NB4 (cell line): ENCODE results near the gene CCHCR1.
"Not testable (repeated sequence)": the region's sequence is repeated elsewhere in the genome, so short reads cannot be mapped to it uniquely, and the experiment has no call there.

Experiments
- DNase-seq: peaks from one replicate; pipeline ENCODE4 v3.0.0; 2010; ENCODE audit warnings: low read depth
- H3K4me3 ChIP-seq: one replicate; pipeline ENCODE4 v1.5.1; 2011; ENCODE audit warnings: mild to moderate bottlenecking, low read depth, low read length, moderate library complexity
- MYC ChIP-seq: IDR thresholded peaks from 2 replicates; pipeline ENCODE4 v1.6.1; 2011; ENCODE audit warnings: low read depth, low read length
- POLR2A ChIP-seq: IDR thresholded peaks from 2 replicates; pipeline ENCODE4 v1.6.1; 2011; ENCODE audit warnings: mild to moderate bottlenecking; ENCODE audit not compliant: insufficient read length; ENCODE audit errors: extremely low read depth
- TF ChIP-seq, protein P1 (sequence below): IDR thresholded peaks from 2 replicates; pipeline ENCODE4 v1.6.1; 2011; ENCODE audit warnings: low read depth, low read length
- TF ChIP-seq, protein P2 (sequence below): IDR thresholded peaks from one replicate; pipeline ENCODE4 v1.5.1; 2012; ENCODE audit warnings: low read depth, low read length

Gene CCHCR1

GRCh38 chr6:31170600-31170881 is 12.9 kb upstream of the CCHCR1 start, which contains the start of gene POU5F1:
Gene POU5F1 (minus strand): TSS chr6:31170682. CDS start chr6:31170620, 62 bp downstream.
- TF ChIP-seq, protein P1, sequence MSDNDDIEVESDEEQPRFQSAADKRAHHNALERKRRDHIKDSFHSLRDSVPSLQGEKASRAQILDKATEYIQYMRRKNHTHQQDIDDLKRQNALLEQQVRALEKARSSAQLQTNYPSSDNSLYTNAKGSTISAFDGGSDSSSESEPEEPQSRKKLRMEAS = no peak
- TF ChIP-seq MYC = no peak
- TF ChIP-seq, protein P2, sequence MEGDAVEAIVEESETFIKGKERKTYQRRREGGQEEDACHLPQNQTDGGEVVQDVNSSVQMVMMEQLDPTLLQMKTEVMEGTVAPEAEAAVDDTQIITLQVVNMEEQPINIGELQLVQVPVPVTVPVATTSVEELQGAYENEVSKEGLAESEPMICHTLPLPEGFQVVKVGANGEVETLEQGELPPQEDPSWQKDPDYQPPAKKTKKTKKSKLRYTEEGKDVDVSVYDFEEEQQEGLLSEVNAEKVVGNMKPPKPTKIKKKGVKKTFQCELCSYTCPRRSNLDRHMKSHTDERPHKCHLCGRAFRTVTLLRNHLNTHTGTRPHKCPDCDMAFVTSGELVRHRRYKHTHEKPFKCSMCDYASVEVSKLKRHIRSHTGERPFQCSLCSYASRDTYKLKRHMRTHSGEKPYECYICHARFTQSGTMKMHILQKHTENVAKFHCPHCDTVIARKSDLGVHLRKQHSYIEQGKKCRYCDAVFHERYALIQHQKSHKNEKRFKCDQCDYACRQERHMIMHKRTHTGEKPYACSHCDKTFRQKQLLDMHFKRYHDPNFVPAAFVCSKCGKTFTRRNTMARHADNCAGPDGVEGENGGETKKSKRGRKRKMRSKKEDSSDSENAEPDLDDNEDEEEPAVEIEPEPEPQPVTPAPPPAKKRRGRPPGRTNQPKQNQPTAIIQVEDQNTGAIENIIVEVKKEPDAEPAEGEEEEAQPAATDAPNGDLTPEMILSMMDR = no peak
- no peak for TF ChIP-seq POLR2A
- no peak for DNase-seq
- H3K4me3 ChIP-seq = no peak within 1 kb of the TSS

GRCh38 chr6:31169858-31170599 is 12.4 kb upstream of the CCHCR1 start:
- DNase-seq, H3K4me3 ChIP-seq: not testable (repeated sequence)

GRCh38 chr6:31169123-31169857 is 11.7 kb upstream of the CCHCR1 start:
- TF ChIP-seq POLR2A (no peak), MYC (no peak)
- TF ChIP-seq, protein P2 = no peak
- TF ChIP-seq, protein P1 = no peak
- no peak for DNase-seq
- H3K4me3 ChIP-seq = no peak overlapping the region

DNA sequence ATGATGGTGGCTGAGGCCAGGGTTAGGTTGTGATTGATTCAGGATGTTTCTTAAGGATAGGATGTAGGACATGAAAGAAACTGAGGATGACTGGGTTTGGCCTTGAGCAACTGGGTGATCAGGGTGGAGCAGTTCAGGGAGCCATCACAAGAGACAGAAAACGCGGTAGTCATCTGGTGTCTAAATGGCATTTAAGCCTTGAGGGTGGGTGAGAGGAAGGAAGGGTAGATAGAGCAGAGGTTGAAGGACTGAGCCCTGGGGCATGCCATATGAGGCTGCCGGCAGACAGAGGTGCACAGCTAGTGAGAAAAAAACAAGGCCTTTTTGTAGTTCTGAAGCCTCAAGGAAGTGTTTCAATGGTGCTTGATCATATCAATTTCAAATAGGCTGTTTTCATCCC is 11.0 kb upstream of the CCHCR1 start:
- DNase-seq = no peak
- TF ChIP-seq MYC (no peak), POLR2A (no peak)
- TF ChIP-seq, protein P1 = no peak
- TF ChIP-seq, protein P2 = no peak
- H3K4me3 ChIP-seq = no peak overlapping the region

GRCh38 chr6:31165986-31166385 is 8.4 kb upstream of the CCHCR1 start:
- DNase-seq = no peak
- no peak overlapping the region for H3K4me3 ChIP-seq
- TF ChIP-seq POLR2A (no peak), MYC (no peak)
- TF ChIP-seq, protein P2 = no peak
- TF ChIP-seq, protein P1 = no peak

DNA sequence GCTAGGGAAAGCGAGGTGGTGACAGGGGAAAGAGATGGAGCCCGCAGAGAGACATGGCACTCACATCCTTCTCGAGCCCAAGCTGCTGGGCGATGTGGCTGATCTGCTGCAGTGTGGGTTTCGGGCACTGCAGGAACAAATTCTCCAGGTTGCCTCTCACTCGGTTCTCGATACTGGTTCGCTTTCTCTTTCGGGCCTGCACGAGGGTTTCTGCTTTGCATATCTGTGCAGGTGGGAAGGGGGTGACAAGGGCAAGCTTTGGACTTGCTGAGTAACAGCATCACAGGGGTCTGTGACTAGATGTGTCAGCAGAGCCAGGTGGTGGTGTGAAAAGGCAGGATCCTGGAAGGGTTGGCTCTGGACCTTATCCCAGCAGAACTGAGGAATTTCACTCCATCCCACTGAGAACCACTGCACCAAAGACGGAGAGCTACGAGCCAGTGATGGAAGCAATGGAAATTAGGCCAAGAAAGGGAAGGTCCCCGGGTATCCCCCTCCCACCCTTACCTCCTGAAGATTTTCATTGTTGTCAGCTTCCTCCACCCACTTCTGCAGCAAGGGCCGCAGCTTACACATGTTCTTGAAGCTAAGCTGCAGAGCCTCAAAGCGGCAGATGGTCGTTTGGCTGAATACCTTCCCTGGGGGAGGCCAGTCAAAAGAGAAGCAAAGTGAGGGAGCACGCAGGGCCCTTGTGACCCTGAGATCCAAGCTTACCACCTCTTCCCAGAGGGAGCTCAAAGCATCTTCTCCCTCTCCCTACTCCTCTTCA is 7.6 kb upstream of the CCHCR1 start:
- not testable (repeated sequence) for H3K4me3 ChIP-seq, DNase-seq

DNA sequence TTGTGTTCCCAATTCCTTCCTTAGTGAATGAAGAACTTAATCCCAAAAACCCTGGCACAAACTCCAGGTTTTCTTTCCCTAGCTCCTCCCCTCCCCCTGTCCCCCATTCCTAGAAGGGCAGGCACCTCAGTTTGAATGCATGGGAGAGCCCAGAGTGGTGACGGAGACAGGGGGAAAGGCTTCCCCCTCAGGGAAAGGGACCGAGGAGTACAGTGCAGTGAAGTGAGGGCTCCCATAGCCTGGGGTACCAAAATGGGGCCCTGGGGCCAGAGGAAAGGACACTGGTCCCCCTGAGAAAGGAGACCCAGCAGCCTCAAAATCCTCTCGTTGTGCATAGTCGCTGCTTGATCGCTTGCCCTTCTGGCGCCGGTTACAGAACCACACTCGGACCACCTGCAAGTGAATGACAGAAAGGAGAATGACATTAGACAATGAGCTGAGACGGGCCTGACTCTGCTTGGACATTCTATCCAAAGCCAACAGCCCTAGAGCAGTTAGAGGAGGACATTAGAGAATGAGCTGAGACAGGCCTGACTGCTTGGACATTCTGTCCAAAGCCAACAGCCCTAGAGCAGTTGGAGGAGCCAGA is 7.0 kb upstream of the CCHCR1 start:
- DNase-seq, H3K4me3 ChIP-seq: not testable (repeated sequence)
